Mammary epithelial cell (primary cell): ENCODE data around the gene PRRC2C.

Experiments used
- CTCF ChIP-seq, 2 donors: IDR thresholded peaks in 1 of 2; conservative IDR thresholded peaks in 1 of 2; 2 replicates each; pipeline ENCODE4 v1.5.1; 2011 to 2012; ENCODE audit warnings: inconsistent platforms in 2 of 2, low read length in 2 of 2, mild to moderate bottlenecking in 2 of 2, control low read depth in 1 of 2, low read depth in 1 of 2; ENCODE audit not compliant: insufficient read depth in 1 of 2; ENCODE audit errors: extremely low read depth in 1 of 2
- EZH2 ChIP-seq: IDR thresholded peaks from 2 replicates; pipeline ENCODE4 v1.6.1; 2012; ENCODE audit warnings: low read length, inconsistent platforms, borderline replicate concordance

- TF ChIP-seq CTCF (conservative IDR thresholded peaks at IDR 0.05 in 1 of 2, IDR thresholded peaks at IDR 0.05 in 1 of 2; ENCODE audit: extremely low read depth in 1 of 2, insufficient read depth in 1 of 2, low read depth in 1 of 2, low read length in 2 of 2) (no peak), EZH2 (no peak)
Observed at GRCh38 chr1:171521567-171521966, 36.2 kb downstream of the PRRC2C start.
